CD14-positive monocyte (primary cell): ENCODE data around the gene CELF1. TPM values are rescaled to one million over a fixed set of nuclear protein-coding genes. Genes with fewer than 3 reads are reported as not detected.
A peak's percentile ranks its signal among the peaks of the same experiment; 100 is the strongest.

ENCODE experiments used
- DNase-seq, 3 donors: peaks; one replicate each; pipeline ENCODE4 v3.0.0-alpha.2; 2011 to 2022
- H2AFZ ChIP-seq: 2 replicates; pipeline ENCODE4 v1.6.0; 2012; ENCODE audit warnings: mild to moderate bottlenecking, low read depth, low read length, inconsistent platforms; ENCODE audit not compliant: insufficient read depth, poor library complexity, severe bottlenecking
- H3K27ac ChIP-seq, 2 donors: 1 replicate in 1 of 2; 2 replicates in 1 of 2; pipeline ENCODE4 v1.5.1; 2012 to 2013; ENCODE audit warnings: low read length in 2 of 2, control low read depth in 1 of 2, inconsistent platforms in 1 of 2, low read depth in 1 of 2, mild to moderate bottlenecking in 1 of 2
- H3K27me3 ChIP-seq, 2 donors: one replicate each; pipeline versions ENCODE4 v1.6.0 to v1.6.1; 2011 to 2013; ENCODE audit warnings: low read length in 2 of 2; ENCODE audit not compliant: control insufficient read depth in 2 of 2, insufficient read depth in 2 of 2
- H3K36me3 ChIP-seq, 2 donors: replicated peaks in 1 of 2; 1 replicate in 1 of 2; 2 replicates in 1 of 2; pipeline versions ENCODE4 v1.5.1 to v1.6.1; 2012 to 2013; ENCODE audit warnings: low read length in 2 of 2, control low read depth in 1 of 2, inconsistent platforms in 1 of 2, mild to moderate bottlenecking in 1 of 2; ENCODE audit not compliant: insufficient read depth in 2 of 2, control insufficient read depth in 1 of 2
- H3K4me1 ChIP-seq, 2 donors: 1 replicate in 1 of 2; 2 replicates in 1 of 2; pipeline versions ENCODE4 v1.5.1 to v1.6.1; 2012 to 2013; ENCODE audit warnings: low read length in 2 of 2, control low read depth in 1 of 2, inconsistent platforms in 1 of 2, mild to moderate bottlenecking in 1 of 2, moderate library complexity in 1 of 2; ENCODE audit not compliant: insufficient read depth in 2 of 2, control insufficient read depth in 1 of 2
- H3K4me2 ChIP-seq: replicated peaks from 2 replicates; pipeline ENCODE3; 2012; ENCODE audit warnings: low read length, moderate library complexity, mild to moderate bottlenecking; ENCODE audit not compliant: poor library complexity, severe bottlenecking; ENCODE audit errors: extremely low read depth
- H3K4me3 ChIP-seq, 3 experiments: fragments of 200-600 bp in 1 of 3; sonication (generic) in 1 of 3; replicated peaks in 1 of 3; 1 replicate in 2 of 3; 2 replicates in 1 of 3; pipeline ENCODE4 v1.5.1; 2011 to 2013; ENCODE audit warnings: low read length in 3 of 3, mild to moderate bottlenecking in 3 of 3, control low read depth in 2 of 3, low read depth in 2 of 3, inconsistent platforms in 1 of 3, moderate library complexity in 1 of 3
- H3K79me2 ChIP-seq: 2 replicates; pipeline ENCODE4 v1.6.0; 2012; ENCODE audit warnings: mild to moderate bottlenecking, control low read depth, inconsistent platforms, low read length, moderate library complexity; ENCODE audit not compliant: insufficient read depth
- H3K9ac ChIP-seq: 2 replicates; pipeline ENCODE4 v1.6.0; 2017; ENCODE audit warnings: low read length, mild to moderate bottlenecking; ENCODE audit not compliant: insufficient read depth, poor library complexity, severe bottlenecking
- H3K9me3 ChIP-seq, 2 donors: replicated peaks in 1 of 2; 1 replicate in 1 of 2; 2 replicates in 1 of 2; pipeline versions ENCODE4 v1.5.1 to v1.6.1; 2012 to 2013; ENCODE audit warnings: low read length in 2 of 2, control low read depth in 1 of 2; ENCODE audit not compliant: control insufficient read depth in 1 of 2, insufficient read depth in 1 of 2
- H4K20me1 ChIP-seq: 2 replicates; pipeline ENCODE4 v1.6.0; 2012; ENCODE audit warnings: mild to moderate bottlenecking, low read length, control low read depth, moderate library complexity; ENCODE audit not compliant: insufficient read depth
- H3K27ac Mint-ChIP-seq, 7 donors: one replicate each; pipeline ENCODE4 v1.8.0; 2020; ENCODE audit warnings: mild to moderate bottlenecking in 7 of 7, mixed read lengths in 7 of 7, moderate library complexity in 6 of 7, inconsistent platforms in 2 of 7
- H3K27me3 Mint-ChIP-seq, 3 donors: one replicate each; pipeline ENCODE4 v1.8.0; 2021 to 2022; ENCODE audit warnings: low read depth in 3 of 3, mild to moderate bottlenecking in 3 of 3, mixed read lengths in 3 of 3, moderate library complexity in 3 of 3, inconsistent platforms in 1 of 3
- H3K36me3 Mint-ChIP-seq, 2 donors: one replicate each; pipeline ENCODE4 v1.8.0; 2020; ENCODE audit warnings: mixed read lengths in 2 of 2, inconsistent platforms in 1 of 2, mild to moderate bottlenecking in 1 of 2
- H3K4me1 Mint-ChIP-seq: one replicate; pipeline ENCODE4 v1.8.0; 2020; ENCODE audit warnings: mild to moderate bottlenecking, mixed read lengths
- H3K4me3 Mint-ChIP-seq, 2 donors: one replicate each; pipeline ENCODE4 v1.8.0; 2020; ENCODE audit warnings: mild to moderate bottlenecking in 2 of 2, mixed read lengths in 2 of 2, moderate library complexity in 1 of 2
- H3K9me3 Mint-ChIP-seq, 7 donors: one replicate each; pipeline ENCODE4 v1.8.0; 2020 to 2022; ENCODE audit warnings: mixed read lengths in 7 of 7, mild to moderate bottlenecking in 6 of 7, moderate library complexity in 6 of 7, inconsistent platforms in 2 of 7
- WGBS: methylation state at CpG from one replicate; pipeline ENCODE4 v1.1.5; 2013; ENCODE audit warnings: missing lambda C conversion rate; ENCODE audit not compliant: insufficient coverage; 5-methylcytosine and 5-hydroxymethylcytosine counted together
- intact Hi-C, 2 donors: fragments of 100-400 bp; cut with micrococcal nuclease; formaldehyde crosslinking; loops; one replicate each; pipeline versions ENCODE4 v1.15.0 to v1.15.1; 2023
- polyA plus RNA-seq, 3 donors: library from polyadenylated mRNA; depleted of rRNA in 1 of 3; unstranded in 2 of 3; stranded (reverse) in 1 of 3; fragments of 300-500 nt in 2 of 3; fragments of >200 nt in 1 of 3; fragmentation: Illumina TruSeq in 2 of 3; gene quantifications; 1 replicate in 2 of 3; 2 replicates in 1 of 3; pipeline ENCODE4 v1.2.3, GENCODE V29; 2012 to 2021
- TF ChIP-seq, protein P1 (sequence below): fragments of 200-600 bp; IDR thresholded peaks from one replicate; pipeline ENCODE4 v1.8.0; 2022; ENCODE audit warnings: antibody characterized with exemption, mild to moderate bottlenecking

The CELF1 gene
- polyA plus RNA-seq, 3 donors = 27.2 to 117 (median 39.9) TPM

DNA sequence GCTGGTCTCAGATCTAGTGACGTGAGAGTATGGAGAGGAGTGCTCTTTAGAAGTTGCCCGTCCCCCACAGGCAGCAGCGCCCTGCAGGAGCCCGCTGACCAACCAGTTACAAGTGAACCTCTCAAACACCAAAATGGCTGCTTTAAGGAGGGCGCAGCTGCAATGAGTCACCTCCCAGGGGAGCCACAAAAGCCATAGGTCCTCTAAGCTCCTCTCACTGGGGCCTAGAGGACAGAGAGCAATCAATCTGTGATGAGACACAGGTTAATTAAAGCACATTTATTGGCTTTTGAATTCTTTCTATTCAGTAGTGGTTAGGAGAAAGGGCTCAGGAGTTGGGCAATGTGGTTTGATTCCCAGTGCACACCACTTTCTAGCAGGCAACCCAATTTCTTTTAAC is 88.4 kb downstream of the CELF1 start:
- intact Hi-C loops = no loop called here
- Mint-ChIP-seq H3K4me3 (no peak overlapping the region), H3K27ac (peak overlapping the region in 1 of 7 donors; percentile 41), H3K27me3 (no peaks in the 10 kb centered on the region), H3K36me3 (peaks cover 49 to 79% of the 10 kb centered on the region in 2 donors), H3K9me3 (no peaks in the 10 kb centered on the region), H3K4me1 (no peaks in the 10 kb centered on the region)
- H3K36me3 ChIP-seq = peaks cover 54 to 91% of the 10 kb centered on the region in 2 donors
- H4K20me1 ChIP-seq = peaks cover 91% of the 10 kb centered on the region
- H3K4me2 ChIP-seq = no peak overlapping the region
- H3K79me2 ChIP-seq = peaks cover 39% of the 10 kb centered on the region
- H3K9me3 ChIP-seq = no peaks in the 10 kb centered on the region
- DNase-seq = no peak
- no peaks in the 10 kb centered on the region for H3K4me1 ChIP-seq
- WGBS = no CpG with 5 or more reads among the region's 5 CpGs
- H3K9ac ChIP-seq = no peak overlapping the region
- H3K4me3 ChIP-seq = no peak overlapping the region
- H2AFZ ChIP-seq = no peak overlapping the region
- H3K27ac ChIP-seq = peak overlapping the region in 1 of 2 donors; percentile 24
- TF ChIP-seq, protein P1, sequence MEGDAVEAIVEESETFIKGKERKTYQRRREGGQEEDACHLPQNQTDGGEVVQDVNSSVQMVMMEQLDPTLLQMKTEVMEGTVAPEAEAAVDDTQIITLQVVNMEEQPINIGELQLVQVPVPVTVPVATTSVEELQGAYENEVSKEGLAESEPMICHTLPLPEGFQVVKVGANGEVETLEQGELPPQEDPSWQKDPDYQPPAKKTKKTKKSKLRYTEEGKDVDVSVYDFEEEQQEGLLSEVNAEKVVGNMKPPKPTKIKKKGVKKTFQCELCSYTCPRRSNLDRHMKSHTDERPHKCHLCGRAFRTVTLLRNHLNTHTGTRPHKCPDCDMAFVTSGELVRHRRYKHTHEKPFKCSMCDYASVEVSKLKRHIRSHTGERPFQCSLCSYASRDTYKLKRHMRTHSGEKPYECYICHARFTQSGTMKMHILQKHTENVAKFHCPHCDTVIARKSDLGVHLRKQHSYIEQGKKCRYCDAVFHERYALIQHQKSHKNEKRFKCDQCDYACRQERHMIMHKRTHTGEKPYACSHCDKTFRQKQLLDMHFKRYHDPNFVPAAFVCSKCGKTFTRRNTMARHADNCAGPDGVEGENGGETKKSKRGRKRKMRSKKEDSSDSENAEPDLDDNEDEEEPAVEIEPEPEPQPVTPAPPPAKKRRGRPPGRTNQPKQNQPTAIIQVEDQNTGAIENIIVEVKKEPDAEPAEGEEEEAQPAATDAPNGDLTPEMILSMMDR = no peak
- no peaks in the 10 kb centered on the region for H3K27me3 ChIP-seq

DNA sequence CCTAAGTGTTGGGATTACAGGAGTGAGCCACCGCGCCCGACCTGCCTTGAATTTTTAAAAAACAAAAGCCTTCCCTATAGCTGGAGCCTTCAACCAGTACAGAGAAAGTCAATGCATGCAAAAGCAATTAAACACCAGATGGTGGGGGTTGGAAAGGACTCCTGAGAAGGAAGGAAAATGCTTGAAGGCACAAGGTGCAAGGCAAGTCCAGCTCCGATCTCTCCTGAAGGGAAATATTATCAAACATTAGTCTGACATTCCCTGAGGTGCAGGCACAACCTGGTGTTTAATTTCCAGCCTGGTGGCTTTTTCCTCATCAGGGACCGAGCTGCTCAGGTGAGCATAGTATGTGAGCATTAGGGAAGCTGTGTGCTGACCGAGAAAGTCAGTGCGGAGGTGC is 91.1 kb downstream of the CELF1 start:
- no peaks in the 10 kb centered on the region for H3K4me1 ChIP-seq
- no peak overlapping the region for H2AFZ ChIP-seq
- H4K20me1 ChIP-seq = peaks cover 66% of the 10 kb centered on the region
- peaks cover 33 to 69% of the 10 kb centered on the region in 2 donors for H3K36me3 ChIP-seq
- Mint-ChIP-seq H3K9me3 (no peaks in the 10 kb centered on the region), H3K4me3 (no peak overlapping the region), H3K4me1 (no peaks in the 10 kb centered on the region), H3K27ac (peak overlapping the region in 3 of 7 donors; percentile 23 to 76 (median 52)), H3K36me3 (peaks cover 30 to 63% of the 10 kb centered on the region in 2 donors), H3K27me3 (no peaks in the 10 kb centered on the region)
- no peaks in the 10 kb centered on the region for H3K27me3 ChIP-seq
- peaks cover 17% of the 10 kb centered on the region for H3K79me2 ChIP-seq
- no peak overlapping the region for H3K9ac ChIP-seq
- H3K9me3 ChIP-seq = no peaks in the 10 kb centered on the region
- TF ChIP-seq, protein P1 = no peak
- no peak overlapping the region for H3K4me3 ChIP-seq
- H3K27ac ChIP-seq = no peak overlapping the region
- WGBS = 100% methylated on average over 4 of the region's 7 CpGs
- no peak overlapping the region for H3K4me2 ChIP-seq
- intact Hi-C loops = no loop called here
- no peak for DNase-seq
